ENCODE data around the gene TMEM45B. TPM values are rescaled to one million over a fixed set of nuclear protein-coding genes. Genes with fewer than 3 reads are reported as not detected.

TMEM45B gene
- polyA plus RNA-seq, 1 experiment, result not detected

GRCh38 chr11:129787532-129788155 is 28.0 kb upstream of the TMEM45B start:
- POLR2A ChIA-PET, result no interaction called here
- no peak for TF ChIP-seq CTCF (IDR thresholded peaks at IDR 0.05; ENCODE audit: insufficient read depth, low read depth, low read length)
- DNase-seq (ENCODE audit: low read depth), result no peak
- CTCF ChIA-PET, result interaction anchor here (1.2 kb wide), 1 partner anchor 345 kb away, joined by 4 read pairs; no protein-coding TSS in a partner anchor
- Histone ChIP-seq H3K27me3 (ENCODE audit: control insufficient read depth, insufficient read depth, low read length) (peaks cover 7% of the 10 kb centered on the region), H3K4me3 (ENCODE audit: low read depth, low read length) (no peak overlapping the region), H3K36me3 (ENCODE audit: control insufficient read depth, insufficient read depth, low read length) (no peaks in the 10 kb centered on the region)

- ChIA-PET POLR2A (no interaction called here), CTCF (no interaction called here)
- DNase-seq (ENCODE audit: low read depth), result no peak
- no peak overlapping the region for H3K4me3 ChIP-seq (ENCODE audit: low read depth, low read length)
- peaks cover 8% of the 10 kb centered on the region for H3K27me3 ChIP-seq (ENCODE audit: control insufficient read depth, insufficient read depth, low read length)
- no peaks in the 10 kb centered on the region for H3K36me3 ChIP-seq (ENCODE audit: control insufficient read depth, insufficient read depth, low read length)
- TF ChIP-seq CTCF (IDR thresholded peaks at IDR 0.05; ENCODE audit: insufficient read depth, low read depth, low read length), result no peak
Measured at GRCh38 chr11:129788278-129788677, 27.4 kb upstream of the TMEM45B start.

- CTCF ChIA-PET, result interaction anchor here (1.2 to 1.5 kb wide), 2 partner anchors 10 to 23 kb away, joined by 3 to 4 read pairs; no protein-coding TSS in a partner anchor
- no peak overlapping the region for H3K4me3 ChIP-seq (ENCODE audit: low read depth, low read length)
- POLR2A ChIA-PET, result no interaction called here
- no peak for DNase-seq (ENCODE audit: low read depth)
- TF ChIP-seq CTCF (IDR thresholded peaks at IDR 0.05; ENCODE audit: insufficient read depth, low read depth, low read length), result no peak
- no peaks in the 10 kb centered on the region for H3K36me3 ChIP-seq (ENCODE audit: control insufficient read depth, insufficient read depth, low read length)
- H3K27me3 ChIP-seq (ENCODE audit: control insufficient read depth, insufficient read depth, low read length), result peaks cover 9% of the 10 kb centered on the region
Measured at GRCh38 chr11:129790106-129790505, 25.5 kb upstream of the TMEM45B start.

- no peak for TF ChIP-seq CTCF (IDR thresholded peaks at IDR 0.05; ENCODE audit: insufficient read depth, low read depth, low read length)
- H3K4me3 ChIP-seq (ENCODE audit: low read depth, low read length), result no peak overlapping the region
- no peak for DNase-seq (ENCODE audit: low read depth)
- POLR2A ChIA-PET, result no interaction called here
- H3K27me3 ChIP-seq (ENCODE audit: control insufficient read depth, insufficient read depth, low read length), result peaks cover 12% of the 10 kb centered on the region
- no peaks in the 10 kb centered on the region for H3K36me3 ChIP-seq (ENCODE audit: control insufficient read depth, insufficient read depth, low read length)
- CTCF ChIA-PET, result no interaction called here
Measured at GRCh38 chr11:129791515-129791914, 24.1 kb upstream of the TMEM45B start.

- no peak for DNase-seq (ENCODE audit: low read depth)
- peaks cover 11% of the 10 kb centered on the region for H3K27me3 ChIP-seq (ENCODE audit: control insufficient read depth, insufficient read depth, low read length)
- ChIA-PET CTCF (no interaction called here), POLR2A (no interaction called here)
- no peak for TF ChIP-seq CTCF (IDR thresholded peaks at IDR 0.05; ENCODE audit: insufficient read depth, low read depth, low read length)
- H3K36me3 ChIP-seq (ENCODE audit: control insufficient read depth, insufficient read depth, low read length), result no peaks in the 10 kb centered on the region
- H3K4me3 ChIP-seq (ENCODE audit: low read depth, low read length), result no peak overlapping the region
Measured at GRCh38 chr11:129792663-129793062, 23.0 kb upstream of the TMEM45B start.
